A549 (cell line): ENCODE results near the gene BRF1. TPM values are rescaled to one million over a fixed set of nuclear protein-coding genes. Genes with fewer than 3 reads are reported as not detected.

Experiments
- ATAC-seq, 2 experiments: fragments of 200-7000 bp in 1 of 2; fragments of >200 bp in 1 of 2; cut with Nextera tagmentation in 1 of 2; cut with Tn5 transposase in 1 of 2; 3 replicates each; pipeline versions ENCODE4 v1.8.0 to v1.9.1; 2018 to 2020; ENCODE audit warnings: mild to moderate bottlenecking in 1 of 2, moderate library complexity in 1 of 2
- CTCF ChIA-PET: fragments of 300-600 bp; sonication (Branson Sonifier 250); formaldehyde crosslinking; extraction: SDS; loops from one replicate; lab custom pipeline; 2021; ENCODE audit warnings: antibody characterized with exemption, inconsistent platforms; lab: Yijun Ruan, JAX
- POLR2A ChIA-PET: fragments of 350-600 bp; formaldehyde crosslinking; extraction: SDS; loops from one replicate; lab custom pipeline; 2021; ENCODE audit warnings: antibody characterized with exemption, inconsistent platforms; lab: Yijun Ruan, JAX
- DNase-seq, 2 experiments: peaks; one replicate each; pipeline versions ENCODE4 v3.0.0 to v3.0.0-alpha.2; 2011 to 2016; ENCODE audit warnings: low read depth in 1 of 2, low spot score in 1 of 2
- FAIRE-seq: peaks from 2 replicates; lab custom pipeline; 2011; peaks lifted over from hg19 to GRCh38; lab: Jason Lieb, UNC
- H3K27ac ChIP-seq, 2 experiments: fragments of >200 bp; sonication (Bioruptor Twin); formaldehyde crosslinking; 3 replicates each; pipeline ENCODE4 v1.5.1; 2016 to 2017
- H3K4me1 ChIP-seq: fragments of >200 bp; sonication (Bioruptor Twin); formaldehyde crosslinking; 3 replicates; pipeline ENCODE4 v1.6.1; 2016
- H3K4me2 ChIP-seq: fragments of >200 bp; sonication (Bioruptor Twin); formaldehyde crosslinking; 3 replicates; pipeline ENCODE4 v1.6.1; 2016
- H3K4me3 ChIP-seq: fragments of >200 bp; sonication (Bioruptor Twin); formaldehyde crosslinking; 3 replicates; pipeline ENCODE4 v1.5.1; 2016
- H3K9me3 ChIP-seq: fragments of >200 bp; sonication (Bioruptor Twin); formaldehyde crosslinking; 3 replicates; pipeline ENCODE4 v1.6.1; 2016
- CBX8 ChIP-seq: fragments of 200-600 bp; sonication (generic); IDR thresholded peaks from 2 replicates; pipeline ENCODE4 v1.6.1; 2016
- CEBPB ChIP-seq, 2 experiments: fragments of >200 bp in 1 of 2; sonication (Bioruptor Twin) in 1 of 2; formaldehyde crosslinking in 1 of 2; IDR thresholded peaks; 2 replicates each; pipeline ENCODE4 v1.6.1; 2012 to 2016
- CHD2 ChIP-seq: fragments of 150-350 bp; IDR thresholded peaks from 2 replicates; pipeline ENCODE4 v1.6.1; 2014; ENCODE audit warnings: low read length; ENCODE audit not compliant: partially characterized antibody
- EHF ChIP-seq: fragments of 250-450 bp; sonication (Bioruptor Pico); IDR thresholded peaks from 2 replicates; pipeline ENCODE4 v1.5.0; 2020; ENCODE audit warnings: mild to moderate bottlenecking
- EHMT2 ChIP-seq: fragments of 200-600 bp; sonication (generic); IDR thresholded peaks from 2 replicates; pipeline ENCODE4 v1.6.1; 2016; ENCODE audit warnings: antibody characterized with exemption, low read depth, mild to moderate bottlenecking, moderate library complexity
- ESRRA ChIP-seq: fragments of 150-350 bp; IDR thresholded peaks from 2 replicates; pipeline ENCODE4 v1.6.1; 2014; ENCODE audit warnings: mild to moderate bottlenecking, low read length, borderline replicate concordance
- HMGXB4 ChIP-seq: fragments of 250-450 bp; sonication (Bioruptor Pico); IDR thresholded peaks from 2 replicates; pipeline ENCODE4 v1.5.0; 2021; ENCODE audit warnings: mild to moderate bottlenecking, moderate library complexity, borderline replicate concordance
- HOXA7 ChIP-seq: fragments of 250-450 bp; sonication (Bioruptor Pico); IDR thresholded peaks from 2 replicates; pipeline ENCODE4 v1.5.0; 2020; ENCODE audit warnings: mild to moderate bottlenecking, moderate library complexity
- HOXB13 ChIP-seq: fragments of 250-450 bp; sonication (Bioruptor Pico); IDR thresholded peaks from 2 replicates; pipeline ENCODE4 v1.5.0; 2020; ENCODE audit warnings: low read depth, mild to moderate bottlenecking, moderate library complexity
- HOXB5 ChIP-seq: fragments of 250-450 bp; sonication (Bioruptor Pico); IDR thresholded peaks from 2 replicates; pipeline ENCODE4 v1.5.0; 2020; ENCODE audit warnings: mild to moderate bottlenecking, moderate library complexity
- JUN ChIP-seq, 2 experiments: fragments of >200 bp; sonication (Bioruptor Twin); formaldehyde crosslinking; IDR thresholded peaks; 2 replicates in 1 of 2; 3 replicates in 1 of 2; pipeline ENCODE4 v1.6.1; 2016 to 2017
- MAFK ChIP-seq: fragments of 450-650 bp; IDR thresholded peaks from 2 replicates; pipeline ENCODE4 v1.6.1; 2014; ENCODE audit not compliant: partially characterized antibody
- MYC ChIP-seq: IDR thresholded peaks from 2 replicates; pipeline ENCODE4 v1.6.1; 2012; ENCODE audit warnings: mild to moderate bottlenecking, inconsistent platforms, low read length, improper control_type of control experiment, borderline replicate concordance
- NPAS2 ChIP-seq: fragments of 250-450 bp; sonication (Bioruptor Pico); IDR thresholded peaks from 2 replicates; pipeline ENCODE4 v1.8.0; 2022; ENCODE audit warnings: mild to moderate bottlenecking, moderate library complexity, borderline replicate concordance
- NR3C1 ChIP-seq: fragments of >200 bp; sonication (Bioruptor Twin); formaldehyde crosslinking; IDR thresholded peaks from 3 replicates; pipeline ENCODE4 v1.6.1; 2017
- POLR2A ChIP-seq: IDR thresholded peaks from 2 replicates; pipeline ENCODE4 v1.6.1; 2012; ENCODE audit warnings: mild to moderate bottlenecking, low read length
- RAD21 ChIP-seq, 2 experiments: fragments of >200 bp in 1 of 2; sonication (Bioruptor Twin) in 1 of 2; formaldehyde crosslinking in 1 of 2; IDR thresholded peaks in 1 of 2; conservative IDR thresholded peaks in 1 of 2; 2 replicates in 1 of 2; 3 replicates in 1 of 2; pipeline ENCODE4 v1.6.1; 2012 to 2018; ENCODE audit warnings: inconsistent platforms in 1 of 2
- RARB ChIP-seq: fragments of 250-450 bp; sonication (Bioruptor Pico); IDR thresholded peaks from 2 replicates; pipeline ENCODE4 v1.8.0; 2021; ENCODE audit warnings: mild to moderate bottlenecking, moderate library complexity
- REST ChIP-seq: fragments of 200-600 bp; sonication (generic); IDR thresholded peaks from 2 replicates; pipeline ENCODE4 v1.6.1; 2016; ENCODE audit warnings: antibody characterized with exemption, mild to moderate bottlenecking, moderate library complexity
- RNF2 ChIP-seq: fragments of 200-600 bp; sonication (generic); IDR thresholded peaks from 2 replicates; pipeline ENCODE4 v1.6.1; 2016; ENCODE audit warnings: low read depth, mild to moderate bottlenecking, antibody characterized with exemption, moderate library complexity, borderline replicate concordance
- SREBF2 ChIP-seq: fragments of 450-650 bp; IDR thresholded peaks from 2 replicates; pipeline ENCODE4 v1.6.1; 2014; ENCODE audit warnings: mild to moderate bottlenecking, moderate library complexity
- TFCP2L1 ChIP-seq: fragments of 250-450 bp; sonication (Bioruptor Pico); IDR thresholded peaks from 2 replicates; pipeline ENCODE4 v1.5.0; 2021; ENCODE audit warnings: mild to moderate bottlenecking
- ZC3H11A ChIP-seq: fragments of 450-650 bp; IDR thresholded peaks from 2 replicates; pipeline ENCODE4 v1.6.1; 2014; ENCODE audit warnings: antibody characterized with exemption, mild to moderate bottlenecking
- ZSCAN20 ChIP-seq: fragments of 250-450 bp; sonication (Bioruptor Pico); IDR thresholded peaks from 2 replicates; pipeline ENCODE4 v1.8.0; 2022; ENCODE audit warnings: mild to moderate bottlenecking, moderate library complexity
- WGBS: methylation state at CpG from one replicate; pipeline ENCODE4 v1.1.6; 2017; ENCODE audit errors: missing lambda C conversion rate; 5-methylcytosine and 5-hydroxymethylcytosine counted together
- polyA plus RNA-seq, 4 experiments: library from polyadenylated mRNA; depleted of rRNA in 3 of 4; stranded (reverse); fragments of >200 nt; fragmentation: RNase III in 1 of 4; extraction: RNeasy Plus Mini Kit Qiagen cat#74134 plus additional on column Dnase treatment in 1 of 4; gene quantifications; 2 replicates in 3 of 4; 3 replicates in 1 of 4; pipeline ENCODE4 v1.2.3, GENCODE V29; 2011 to 2017
- TF ChIP-seq, protein P1 (sequence below): fragments of 450-650 bp; IDR thresholded peaks from 2 replicates; pipeline ENCODE4 v1.6.1; 2014; ENCODE audit warnings: antibody characterized with exemption
- TF ChIP-seq, protein P2 (sequence below): fragments of >200 bp; sonication (Bioruptor Twin); formaldehyde crosslinking; IDR thresholded peaks from 3 replicates; pipeline ENCODE4 v1.5.1; 2016

BRF1 gene
- polyA plus RNA-seq, 2 of the 4 experiments (the other 2 are of a cell fraction): 8.5 to 25.7 TPM

- Histone ChIP-seq H3K4me1 (no peaks in the 10 kb centered on the region), H3K9me3 (no peaks in the 10 kb centered on the region), H3K4me3 (no peak overlapping the region), H3K4me2 (no peak overlapping the region), H3K27ac (no peak overlapping the region)
- ATAC-seq: no peak
- TF ChIP-seq EHMT2 (no peak), CHD2 (no peak), RARB (no peak), SREBF2 (no peak), EHF (no peak), ZSCAN20 (CRISPR knock-in tag) (no peak), POLR2A (no peak), JUN (IDR thresholded peaks at IDR 0.05) (no peak), TFCP2L1 (CRISPR knock-in tag) (no peak), MAFK (no peak), CBX8 (no peak)
- no peak for FAIRE-seq
- POLR2A ChIA-PET: no interaction called here
- CTCF ChIA-PET: interaction anchor here (1.0 to 3.8 kb wide), 2 partner anchors 12 to 14 kb away, joined by 4 to 13 read pairs; no protein-coding TSS in a partner anchor
- DNase-seq: no peak
- 92% methylated on average over 8 of the region's 11 CpGs for WGBS
These were observed 31.4 kb downstream of the BRF1 start for GRCh38 chr14:105269405-105269804.

DNA sequence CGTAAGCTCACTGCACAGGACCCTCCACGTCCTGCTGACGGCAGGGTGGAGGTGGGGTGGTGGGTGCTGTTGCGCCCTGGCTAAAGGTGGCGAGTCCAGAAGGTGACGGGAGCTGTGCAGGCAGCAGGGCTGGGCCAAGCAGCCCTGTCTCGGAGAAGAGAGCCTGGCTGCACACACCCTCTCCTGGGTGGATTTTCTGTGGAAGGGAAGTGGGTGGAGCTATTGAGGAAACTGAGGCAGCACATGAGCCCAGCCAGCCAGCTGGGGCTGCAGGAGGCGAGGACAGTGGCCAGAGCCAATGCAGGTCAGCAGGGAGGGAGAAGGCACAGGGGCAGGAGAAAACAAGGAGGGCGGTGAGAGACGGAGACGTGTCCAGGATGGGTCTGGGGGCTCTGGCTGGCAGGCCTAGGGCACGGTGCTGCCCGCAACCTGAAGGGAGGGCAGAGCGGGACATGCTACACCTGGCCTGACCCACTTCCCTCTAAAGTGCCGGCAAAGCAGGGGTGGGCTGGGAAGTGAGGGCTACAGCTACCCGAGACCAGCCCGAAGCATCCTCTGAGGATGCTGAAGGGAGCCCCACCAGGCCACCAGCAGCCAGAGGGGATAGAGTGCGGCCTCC, 32.0 kb downstream of the BRF1 start:
- no peak for DNase-seq
- TF ChIP-seq HOXB5 (CRISPR knock-in tag): no peak
- no peak for TF ChIP-seq NPAS2
- TF ChIP-seq CEBPB (IDR thresholded peaks at IDR 0.05): no peak
- no peak for TF ChIP-seq HOXA7 (CRISPR knock-in tag)
- no peak for TF ChIP-seq NR3C1
- no peak for TF ChIP-seq RNF2
- TF ChIP-seq ZC3H11A: no peak
- TF ChIP-seq ESRRA: no peak
- TF ChIP-seq, all 56 proteins: peak for 0
- no peak overlapping the region for H3K4me2 ChIP-seq
- ATAC-seq: no peak
- no peak for FAIRE-seq
- H3K9me3 ChIP-seq: no peaks in the 10 kb centered on the region
- no peaks in the 10 kb centered on the region for H3K4me1 ChIP-seq
- POLR2A ChIA-PET: no interaction called here
- H3K4me3 ChIP-seq: no peak overlapping the region
- H3K27ac ChIP-seq: no peak overlapping the region
- CTCF ChIA-PET: interaction anchor here (1.0 to 3.8 kb wide), 4 partner anchors 9 to 66 kb away, joined by 3 to 13 read pairs (median 6); no protein-coding TSS in a partner anchor
- WGBS: 94% methylated on average over 12 of the region's 18 CpGs

- POLR2A ChIA-PET: no interaction called here
- ATAC-seq (peak; percentile 82 to 86), DNase-seq (peak in 1 of 2 experiments; percentile 36), FAIRE-seq (no peak)
- no peak overlapping the region for H3K4me3 ChIP-seq
- H3K4me2 ChIP-seq: no peak overlapping the region
- H3K4me1 ChIP-seq: no peaks in the 10 kb centered on the region
- 89% methylated on average over 19 of the region's 21 CpGs for WGBS
- H3K27ac ChIP-seq: no peak overlapping the region
- H3K9me3 ChIP-seq: no peaks in the 10 kb centered on the region
- CTCF ChIA-PET: interaction anchor here (1.0 to 3.8 kb wide), 4 partner anchors 8 to 65 kb away, joined by 3 to 13 read pairs (median 6); no protein-coding TSS in a partner anchor
- TF ChIP-seq RAD21 (conservative IDR thresholded peaks at IDR 0.05 in 1 of 2, IDR thresholded peaks at IDR 0.05 in 1 of 2): peak; percentile 30 to 58; a peak in 2 of 5 replicates
- TF ChIP-seq, protein P1, sequence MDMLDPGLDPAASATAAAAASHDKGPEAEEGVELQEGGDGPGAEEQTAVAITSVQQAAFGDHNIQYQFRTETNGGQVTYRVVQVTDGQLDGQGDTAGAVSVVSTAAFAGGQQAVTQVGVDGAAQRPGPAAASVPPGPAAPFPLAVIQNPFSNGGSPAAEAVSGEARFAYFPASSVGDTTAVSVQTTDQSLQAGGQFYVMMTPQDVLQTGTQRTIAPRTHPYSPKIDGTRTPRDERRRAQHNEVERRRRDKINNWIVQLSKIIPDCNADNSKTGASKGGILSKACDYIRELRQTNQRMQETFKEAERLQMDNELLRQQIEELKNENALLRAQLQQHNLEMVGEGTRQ: no peak
- TF ChIP-seq HMGXB4 (CRISPR knock-in tag): no peak
- no peak for TF ChIP-seq REST
- TF ChIP-seq HOXB13 (CRISPR knock-in tag): no peak
- TF ChIP-seq HOXA7 (CRISPR knock-in tag): no peak
- TF ChIP-seq MYC: no peak
- TF ChIP-seq, protein P2, sequence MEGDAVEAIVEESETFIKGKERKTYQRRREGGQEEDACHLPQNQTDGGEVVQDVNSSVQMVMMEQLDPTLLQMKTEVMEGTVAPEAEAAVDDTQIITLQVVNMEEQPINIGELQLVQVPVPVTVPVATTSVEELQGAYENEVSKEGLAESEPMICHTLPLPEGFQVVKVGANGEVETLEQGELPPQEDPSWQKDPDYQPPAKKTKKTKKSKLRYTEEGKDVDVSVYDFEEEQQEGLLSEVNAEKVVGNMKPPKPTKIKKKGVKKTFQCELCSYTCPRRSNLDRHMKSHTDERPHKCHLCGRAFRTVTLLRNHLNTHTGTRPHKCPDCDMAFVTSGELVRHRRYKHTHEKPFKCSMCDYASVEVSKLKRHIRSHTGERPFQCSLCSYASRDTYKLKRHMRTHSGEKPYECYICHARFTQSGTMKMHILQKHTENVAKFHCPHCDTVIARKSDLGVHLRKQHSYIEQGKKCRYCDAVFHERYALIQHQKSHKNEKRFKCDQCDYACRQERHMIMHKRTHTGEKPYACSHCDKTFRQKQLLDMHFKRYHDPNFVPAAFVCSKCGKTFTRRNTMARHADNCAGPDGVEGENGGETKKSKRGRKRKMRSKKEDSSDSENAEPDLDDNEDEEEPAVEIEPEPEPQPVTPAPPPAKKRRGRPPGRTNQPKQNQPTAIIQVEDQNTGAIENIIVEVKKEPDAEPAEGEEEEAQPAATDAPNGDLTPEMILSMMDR: peak; percentile 23; the same call in 2 of the 3 replicates
These were observed 32.8 kb downstream of the BRF1 start for GRCh38 chr14:105267820-105268548.
